Right atrium auricular region (tissue), 2 donors: ENCODE results near the gene ASB1. TPM values are rescaled to one million over a fixed set of nuclear protein-coding genes. Genes with fewer than 3 reads are reported as not detected.
"Not testable (repeated sequence)": the region's sequence is repeated elsewhere in the genome, so short reads cannot be mapped to it uniquely, and the experiment has no call there.

Experiments
- DNase-seq: peaks from one replicate; pipeline ENCODE4 v3.0.0-alpha.2; 2019; ENCODE audit warnings: low spot score
- H3K27ac ChIP-seq, 2 donors: fragments of 200-600 bp; sonication (generic); 1 replicate in 1 of 2; 2 replicates in 1 of 2; pipeline ENCODE4 v1.5.1; 2016 to 2019
- H3K27me3 ChIP-seq, 2 donors: fragments of 200-600 bp; sonication (generic); one replicate each; pipeline versions ENCODE4 v1.5.1 to v1.6.0; 2017 to 2019
- H3K36me3 ChIP-seq: fragments of 200-600 bp; sonication (generic); one replicate; pipeline ENCODE4 v1.5.1; 2016
- H3K4me1 ChIP-seq, 2 donors: fragments of 200-600 bp; sonication (generic); one replicate each; pipeline versions ENCODE4 v1.5.1 to v1.6.0; 2017 to 2019
- H3K4me3 ChIP-seq, 2 donors: fragments of 200-600 bp; sonication (generic); 1 replicate in 1 of 2; 2 replicates in 1 of 2; pipeline ENCODE4 v1.5.1; 2017 to 2019; ENCODE audit warnings: mild to moderate bottlenecking in 1 of 2, moderate library complexity in 1 of 2
- H3K9me3 ChIP-seq, 2 donors: fragments of 200-600 bp; sonication (generic); one replicate each; pipeline ENCODE4 v1.5.1; 2019
- CTCF ChIP-seq, 2 donors: fragments of 200-600 bp; sonication (generic); IDR thresholded peaks; one replicate each; pipeline ENCODE4 v1.5.1; 2019; ENCODE audit warnings: antibody characterized with exemption in 2 of 2
- total RNA-seq, 2 donors: library from RNA; depleted of rRNA; stranded (reverse); fragments of >200 nt; gene quantifications; one replicate each; pipeline ENCODE4 v1.1.0, GENCODE V29; 2016

Gene ASB1
- total RNA-seq, 2 donors from 2014 or later = 32.3 to 43.6 TPM

DNA sequence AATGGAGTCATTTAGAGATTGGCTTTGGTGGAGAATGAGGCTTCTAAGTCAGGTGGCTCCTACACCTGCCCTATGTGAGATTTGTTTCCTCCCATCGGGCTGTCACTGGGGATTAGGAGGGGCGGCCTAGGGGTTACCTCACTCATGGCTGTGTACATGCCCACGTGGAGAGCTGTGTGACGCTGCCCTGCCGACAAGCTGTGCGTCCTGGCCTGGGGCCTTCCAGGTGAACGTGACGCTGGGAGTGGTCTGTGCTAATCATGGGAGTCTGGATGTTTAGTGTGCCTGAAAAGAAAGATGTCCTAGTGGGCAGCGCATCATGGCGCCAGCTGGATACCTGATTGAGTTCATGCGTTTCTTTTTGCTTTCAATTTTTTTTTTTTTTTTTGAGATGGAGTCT, 14.0 kb downstream of the ASB1 start:
- peak overlapping the region; percentile 72 to 85 for H3K27ac ChIP-seq
- H3K9me3 ChIP-seq = no peaks in the 10 kb centered on the region
- no peak overlapping the region for H3K4me3 ChIP-seq
- H3K4me1 ChIP-seq = peaks cover 0 to 38% of the 10 kb centered on the region in 2 donors
- no peak for TF ChIP-seq CTCF (IDR thresholded peaks at IDR 0.05)
- peaks cover 22% of the 10 kb centered on the region for H3K36me3 ChIP-seq
- H3K27me3 ChIP-seq = no peaks in the 10 kb centered on the region
- DNase-seq = no peak

DNA sequence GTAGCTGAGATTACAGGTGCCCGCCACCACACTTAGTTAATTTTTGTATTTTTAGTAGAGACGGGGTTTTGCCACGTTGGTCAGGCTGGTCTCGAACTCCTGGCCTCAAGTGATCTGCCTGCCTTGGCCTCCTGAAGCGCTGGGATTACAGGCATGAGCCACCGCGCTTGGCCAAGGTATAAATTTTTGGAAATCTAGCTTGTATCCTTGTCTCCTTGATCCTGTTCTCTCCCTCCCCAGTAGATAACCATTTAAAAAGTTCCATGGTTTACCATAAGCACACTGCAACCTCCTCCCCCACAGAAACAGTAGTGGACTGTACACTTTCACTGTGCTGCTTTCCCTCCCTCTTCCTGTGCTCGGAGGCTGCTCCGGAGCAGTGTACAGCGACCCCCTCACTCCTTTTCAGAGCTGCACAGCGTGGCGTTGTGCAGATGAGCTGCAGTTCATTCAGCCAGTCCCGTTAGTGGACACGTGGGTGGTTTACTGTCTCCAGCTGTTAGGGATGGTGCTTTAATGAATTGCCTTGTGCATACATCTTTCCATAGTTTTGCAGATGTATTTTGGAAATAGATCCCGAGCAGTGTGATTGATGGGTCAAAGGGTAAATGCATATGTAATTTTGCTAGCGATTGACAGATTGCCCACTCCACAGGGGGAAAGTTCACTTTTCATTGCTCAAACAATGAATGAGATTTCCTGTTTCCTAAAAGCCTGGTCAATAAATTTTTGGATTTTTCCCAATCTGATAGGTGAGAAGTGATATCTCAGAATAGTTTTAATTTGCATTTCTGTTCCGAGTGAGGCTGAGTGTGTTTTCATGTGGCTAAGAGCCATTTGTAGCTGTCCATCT, 14.8 kb downstream of the ASB1 start:
- Histone ChIP-seq H3K4me1 (peaks cover 0 to 38% of the 10 kb centered on the region in 2 donors), H3K27ac (peak overlapping the region in 1 of 2 donors; percentile 85), H3K27me3 (no peaks in the 10 kb centered on the region), H3K4me3 (no peak overlapping the region), H3K36me3 (peaks cover 24% of the 10 kb centered on the region), H3K9me3 (no peaks in the 10 kb centered on the region)
- DNase-seq = no peak
- no peak for TF ChIP-seq CTCF (IDR thresholded peaks at IDR 0.05)

DNA sequence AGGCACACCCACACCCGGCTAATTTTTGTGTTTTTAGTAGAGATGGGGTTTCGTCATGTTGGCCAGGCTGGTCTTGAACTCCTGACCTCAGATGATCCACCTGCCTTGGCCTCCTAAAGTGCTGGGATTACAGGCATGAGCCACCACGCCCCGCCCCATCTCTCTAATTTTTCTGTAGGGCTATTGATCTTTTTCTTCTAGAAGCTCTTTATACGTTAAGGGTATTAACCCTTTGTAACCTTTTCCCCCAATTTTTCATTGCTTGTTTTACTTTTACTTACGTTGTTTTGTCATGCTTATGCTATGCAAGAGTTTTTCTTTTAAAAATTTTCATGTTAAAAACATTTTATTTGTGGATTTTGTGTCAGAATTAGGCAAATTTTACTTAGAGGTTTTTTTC, 15.5 kb downstream of the ASB1 start:
- H3K4me3 ChIP-seq, H3K27me3 ChIP-seq, DNase-seq, H3K9me3 ChIP-seq: not testable (repeated sequence)
- H3K36me3 ChIP-seq = peaks cover 32% of the 10 kb centered on the region
- peak overlapping the region in 1 of 2 donors; percentile 85 for H3K27ac ChIP-seq
- peaks cover 0 to 38% of the 10 kb centered on the region in 2 donors for H3K4me1 ChIP-seq

GRCh38 chr2:238444242-238444641, 17.5 kb downstream of the ASB1 start:
- peak; percentile 55 for DNase-seq
- no peak overlapping the region for H3K4me3 ChIP-seq
- peaks cover 46% of the 10 kb centered on the region for H3K36me3 ChIP-seq
- no peaks in the 10 kb centered on the region for H3K27me3 ChIP-seq
- no peak overlapping the region for H3K27ac ChIP-seq
- H3K9me3 ChIP-seq = no peaks in the 10 kb centered on the region
- H3K4me1 ChIP-seq = peaks cover 0 to 41% of the 10 kb centered on the region in 2 donors
- TF ChIP-seq CTCF (IDR thresholded peaks at IDR 0.05) = no peak

- Histone ChIP-seq H3K4me3 (no peak overlapping the region), H3K36me3 (peaks cover 46% of the 10 kb centered on the region), H3K27ac (no peak overlapping the region), H3K27me3 (no peaks in the 10 kb centered on the region), H3K4me1 (peaks cover 0 to 42% of the 10 kb centered on the region in 2 donors), H3K9me3 (no peaks in the 10 kb centered on the region)
- peak; percentile 13 for DNase-seq
- no peak for TF ChIP-seq CTCF (IDR thresholded peaks at IDR 0.05)
These were observed 18.9 kb downstream of the ASB1 start for GRCh38 chr2:238445409-238446190.

DNA sequence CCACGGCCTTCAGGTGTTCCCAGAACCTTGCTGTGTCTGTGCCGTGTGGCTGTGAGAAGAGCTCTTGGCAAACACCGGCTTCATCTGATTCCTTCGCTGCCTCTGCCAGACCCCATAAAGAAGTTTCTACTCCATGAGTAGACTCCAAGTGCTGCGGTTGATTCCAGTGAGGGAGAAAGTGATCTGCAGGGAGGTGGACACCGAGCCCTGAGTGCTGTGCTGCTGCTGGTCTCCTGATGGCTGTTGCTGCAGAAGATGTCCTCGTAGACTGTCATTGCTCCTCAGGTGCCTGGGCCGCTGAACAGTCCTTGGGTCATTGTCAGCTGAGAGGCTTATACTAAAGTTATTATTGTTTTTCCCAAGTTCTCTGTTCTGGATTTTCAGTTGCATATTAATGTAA, 19.6 kb downstream of the ASB1 start:
- Histone ChIP-seq H3K4me1 (peaks cover 0 to 40% of the 10 kb centered on the region in 2 donors), H3K27me3 (no peaks in the 10 kb centered on the region), H3K9me3 (no peaks in the 10 kb centered on the region), H3K36me3 (peaks cover 46% of the 10 kb centered on the region), H3K4me3 (no peak overlapping the region), H3K27ac (no peak overlapping the region)
- peak; percentile 13 for DNase-seq
- no peak for TF ChIP-seq CTCF (IDR thresholded peaks at IDR 0.05)
